Muscle of back (tissue), 11 donors: Measurements from ENCODE around the gene PPIH. TPM values are rescaled to one million over a fixed set of nuclear protein-coding genes. Genes with fewer than 3 reads are reported as not detected.
"Not testable (repeated sequence)": the region's sequence is repeated elsewhere in the genome, so short reads cannot be mapped to it uniquely, and the experiment has no call there.

Source experiments
- DNase-seq, 3 donors: peaks; one replicate each; pipeline versions ENCODE4 v3.0.0 to v3.0.0-alpha.2; 2013
- polyA plus RNA-seq, 10 donors: library from polyadenylated mRNA; unstranded; fragments of 120-200 nt; gene quantifications; one replicate each; pipeline ENCODE4 v1.2.1, GENCODE V29; 2013; ENCODE audit not compliant: insufficient read length in 10 of 10

The PPIH gene
- polyA plus RNA-seq, 10 donors, result 32.3 to 45.1 (median 37.5) TPM

GRCh38 chr1:42681741-42682483 lies 23.7 kb downstream of the PPIH start, which contains the start of gene YBX1:
YBX1 (plus strand) TSS chr1:42682418; CDS start chr1:42682566, 148 bp downstream.
- peak; percentile 99 for DNase-seq

- DNase-seq, result not testable (repeated sequence)
Measured at GRCh38 chr1:42682484-42682738, 24.2 kb downstream of the PPIH start.

- DNase-seq, result peak in 2 of 3 donors; percentile 79 to 88
Measured at GRCh38 chr1:42682739-42683531, 24.7 kb downstream of the PPIH start.

- no peak for DNase-seq
Measured at GRCh38 chr1:42684139-42684538, 25.9 kb downstream of the PPIH start.

- DNase-seq, result no peak
Measured at GRCh38 chr1:42686418-42686817, 28.2 kb downstream of the PPIH start.

GRCh38 chr1:42689912-42690311 lies 31.7 kb downstream of the PPIH start:
- DNase-seq, result no peak

- no peak for DNase-seq
Measured at GRCh38 chr1:42690477-42691156, 32.4 kb downstream of the PPIH start.

- no peak for DNase-seq
Measured at GRCh38 chr1:42691157-42691498, 32.9 kb downstream of the PPIH start.

GRCh38 chr1:42692461-42692860 lies 34.2 kb downstream of the PPIH start:
- no peak for DNase-seq

GRCh38 chr1:42692911-42693310 lies 34.7 kb downstream of the PPIH start:
- no peak for DNase-seq

GRCh38 chr1:42698081-42698813 lies 40.0 kb downstream of the PPIH start:
- no peak for DNase-seq

- no peak for DNase-seq
Measured at GRCh38 chr1:42700006-42700405, 41.8 kb downstream of the PPIH start.

GRCh38 chr1:42703888-42704464 lies 45.8 kb downstream of the PPIH start:
- DNase-seq, result no peak

GRCh38 chr1:42712808-42713207 lies 54.6 kb downstream of the PPIH start:
- not testable (repeated sequence) for DNase-seq

- DNase-seq, result no peak
Measured at GRCh38 chr1:42713293-42713692, 55.1 kb downstream of the PPIH start.

- DNase-seq, result not testable (repeated sequence)
Measured at GRCh38 chr1:42714441-42714840, 56.2 kb downstream of the PPIH start.

- DNase-seq, result no peak
Measured at GRCh38 chr1:42720868-42721267, 62.6 kb downstream of the PPIH start.

GRCh38 chr1:42721926-42722325 lies 63.7 kb downstream of the PPIH start:
- DNase-seq, result no peak

GRCh38 chr1:42722403-42722802 lies 64.2 kb downstream of the PPIH start:
- not testable (repeated sequence) for DNase-seq

GRCh38 chr1:42723511-42723910 lies 65.3 kb downstream of the PPIH start:
- DNase-seq, result no peak

- DNase-seq, result not testable (repeated sequence)
Measured at GRCh38 chr1:42725820-42726219, 67.6 kb downstream of the PPIH start.
